Measurements from ENCODE around the gene AP1S2.

- TF ChIP-seq TAF1 (IDR thresholded peaks at IDR 0.05; ENCODE audit: borderline replicate concordance, low read depth, low read length) (no peak), SP1 (IDR thresholded peaks at IDR 0.05; ENCODE audit: low read depth, low read length) (no peak), SIX5 (IDR thresholded peaks at IDR 0.05; ENCODE audit: low read depth, low read length, severe bottlenecking) (no peak), EED (IDR thresholded peaks at IDR 0.05; ENCODE audit: low read depth) (no peak)
- TF ChIP-seq, protein P1, sequence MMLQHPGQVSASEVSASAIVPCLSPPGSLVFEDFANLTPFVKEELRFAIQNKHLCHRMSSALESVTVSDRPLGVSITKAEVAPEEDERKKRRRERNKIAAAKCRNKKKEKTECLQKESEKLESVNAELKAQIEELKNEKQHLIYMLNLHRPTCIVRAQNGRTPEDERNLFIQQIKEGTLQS (IDR thresholded peaks at IDR 0.05; ENCODE audit: borderline replicate concordance, extremely low read depth, low read depth, low read length): no peak
Observed at GRCh38 chrX:15883540-15883863, 28.9 kb upstream of the AP1S2 start.

Data from GM12878 (cell line).